ENCODE data around the gene SCUBE3.

Gene SCUBE3

GRCh38 chr6:35259194-35259947 lies 45.6 kb downstream of the SCUBE3 start, which contains the start of gene ZNF76:
Gene ZNF76, plus strand, starts transcription at chr6:35259735. Its CDS starts 21,417 bp downstream, at chr6:35281152.
- no peaks in the 10 kb centered on the region for H3K9me3 Mint-ChIP-seq
- DNase-seq (ENCODE audit: low spot score in 2 of 2) (peak; percentile 86 to 95), ATAC-seq (peak; percentile 90)
- peaks cover 15% of the 10 kb centered on the region for H3K36me3 Mint-ChIP-seq
- peak within 1 kb of the TSS; percentile 94 for H3K27ac Mint-ChIP-seq
- peak within 1 kb of the TSS; percentile 95 for H3K4me3 Mint-ChIP-seq
- H3K4me1 Mint-ChIP-seq: peaks cover 46% of the 10 kb centered on the region

GRCh38 chr6:35259948-35260590 lies 46.3 kb downstream of the SCUBE3 start:
- H3K36me3 Mint-ChIP-seq: peaks cover 15% of the 10 kb centered on the region
- no peaks in the 10 kb centered on the region for H3K9me3 Mint-ChIP-seq
- DNase-seq (ENCODE audit: low spot score in 2 of 2) (peak; percentile 55 to 87), ATAC-seq (peak; percentile 74)
- H3K4me1 Mint-ChIP-seq: peaks cover 48% of the 10 kb centered on the region
- H3K27ac Mint-ChIP-seq: peak overlapping the region; percentile 94
- H3K4me3 Mint-ChIP-seq: peak overlapping the region; percentile 95

GRCh38 chr6:35260591-35261570 lies 47.1 kb downstream of the SCUBE3 start:
- peaks cover 53% of the 10 kb centered on the region for H3K4me1 Mint-ChIP-seq

GRCh38 chr6:35262596-35262995 lies 48.8 kb downstream of the SCUBE3 start:
- Mint-ChIP-seq H3K4me1 (peaks cover 58% of the 10 kb centered on the region), H3K9me3 (no peaks in the 10 kb centered on the region), H3K4me3 (no peak overlapping the region), H3K27ac (peak overlapping the region; percentile 36), H3K36me3 (peaks cover 15% of the 10 kb centered on the region)
- DNase-seq (ENCODE audit: low spot score in 2 of 2): no peak
- ATAC-seq: no peak

More at GRCh38 chr6:35260591-35261570, 47.1 kb downstream of the SCUBE3 start:
- no peaks in the 10 kb centered on the region for H3K9me3 Mint-ChIP-seq
- H3K4me3 Mint-ChIP-seq: peak overlapping the region; percentile 95
- DNase-seq (ENCODE audit: low spot score in 2 of 2) (no peak), ATAC-seq (no peak)
- peak overlapping the region; percentile 94 for H3K27ac Mint-ChIP-seq
- H3K36me3 Mint-ChIP-seq: peaks cover 15% of the 10 kb centered on the region

- DNase-seq (ENCODE audit: low spot score in 2 of 2) (no peak), ATAC-seq (no peak)
- Mint-ChIP-seq H3K4me1 (peaks cover 55% of the 10 kb centered on the region), H3K4me3 (peak overlapping the region; percentile 30), H3K27ac (peak overlapping the region; percentile 73), H3K9me3 (no peaks in the 10 kb centered on the region), H3K36me3 (peaks cover 8% of the 10 kb centered on the region)
Observed at GRCh38 chr6:35264550-35265274, 51.0 kb downstream of the SCUBE3 start.

GRCh38 chr6:35265523-35265922 lies 51.8 kb downstream of the SCUBE3 start:
- peaks cover 49% of the 10 kb centered on the region for H3K4me1 Mint-ChIP-seq
- peaks cover 5% of the 10 kb centered on the region for H3K36me3 Mint-ChIP-seq
- no peaks in the 10 kb centered on the region for H3K9me3 Mint-ChIP-seq
- H3K4me3 Mint-ChIP-seq: no peak overlapping the region
- DNase-seq (ENCODE audit: low spot score in 2 of 2): no peak
- no peak overlapping the region for H3K27ac Mint-ChIP-seq
- ATAC-seq: no peak

- Mint-ChIP-seq H3K4me1 (peaks cover 34% of the 10 kb centered on the region), H3K36me3 (peaks cover 6% of the 10 kb centered on the region), H3K27ac (no peak overlapping the region), H3K9me3 (no peaks in the 10 kb centered on the region), H3K4me3 (no peak overlapping the region)
- no peak for ATAC-seq
- no peak for DNase-seq (ENCODE audit: low spot score in 2 of 2)
Observed at GRCh38 chr6:35267446-35267845, 53.7 kb downstream of the SCUBE3 start.

- ATAC-seq: no peak
- Mint-ChIP-seq H3K9me3 (no peaks in the 10 kb centered on the region), H3K4me3 (no peak overlapping the region), H3K36me3 (peaks cover 6% of the 10 kb centered on the region), H3K27ac (no peak overlapping the region), H3K4me1 (peaks cover 29% of the 10 kb centered on the region)
- DNase-seq (ENCODE audit: low spot score in 2 of 2): no peak
Observed at GRCh38 chr6:35267897-35268296, 54.1 kb downstream of the SCUBE3 start.

- ATAC-seq (no peak), DNase-seq (ENCODE audit: low spot score in 2 of 2) (no peak)
- H3K4me1 Mint-ChIP-seq: peaks cover 14% of the 10 kb centered on the region
- H3K9me3 Mint-ChIP-seq: no peaks in the 10 kb centered on the region
- no peak overlapping the region for H3K27ac Mint-ChIP-seq
- H3K4me3 Mint-ChIP-seq: no peak overlapping the region
- peaks cover 6% of the 10 kb centered on the region for H3K36me3 Mint-ChIP-seq
Observed at GRCh38 chr6:35272005-35272404, 58.2 kb downstream of the SCUBE3 start.

- ATAC-seq (no peak), DNase-seq (ENCODE audit: low spot score in 2 of 2) (no peak)
- H3K9me3 Mint-ChIP-seq: no peaks in the 10 kb centered on the region
- H3K4me3 Mint-ChIP-seq: no peak overlapping the region
- no peak overlapping the region for H3K27ac Mint-ChIP-seq
- H3K36me3 Mint-ChIP-seq: peaks cover 6% of the 10 kb centered on the region
- peaks cover 13% of the 10 kb centered on the region for H3K4me1 Mint-ChIP-seq
Observed at GRCh38 chr6:35273822-35274559, 60.2 kb downstream of the SCUBE3 start.

- ATAC-seq: no peak
Observed at GRCh38 chr6:35275744-35276260, 62.0 kb downstream of the SCUBE3 start.

GRCh38 chr6:35278708-35279107 lies 65.0 kb downstream of the SCUBE3 start:
- ATAC-seq: no peak
- no peak overlapping the region for H3K27ac Mint-ChIP-seq
- H3K36me3 Mint-ChIP-seq: peaks cover 30% of the 10 kb centered on the region
- DNase-seq (ENCODE audit: low spot score in 2 of 2): no peak
- H3K4me1 Mint-ChIP-seq: peaks cover 14% of the 10 kb centered on the region
- no peaks in the 10 kb centered on the region for H3K9me3 Mint-ChIP-seq
- H3K4me3 Mint-ChIP-seq: no peak overlapping the region

More at GRCh38 chr6:35275744-35276260, 62.0 kb downstream of the SCUBE3 start:
- Mint-ChIP-seq H3K36me3 (peaks cover 1% of the 10 kb centered on the region), H3K27ac (no peak overlapping the region), H3K4me3 (no peak overlapping the region), H3K4me1 (peaks cover 14% of the 10 kb centered on the region), H3K9me3 (no peaks in the 10 kb centered on the region)
- no peak for DNase-seq (ENCODE audit: low spot score in 2 of 2)

GRCh38 chr6:35280903-35281302 lies 67.1 kb downstream of the SCUBE3 start:
- DNase-seq (ENCODE audit: low spot score in 2 of 2) (no peak), ATAC-seq (no peak)
- Mint-ChIP-seq H3K27ac (peak overlapping the region; percentile 4), H3K9me3 (no peaks in the 10 kb centered on the region), H3K4me1 (peaks cover 6% of the 10 kb centered on the region), H3K36me3 (peaks cover 52% of the 10 kb centered on the region), H3K4me3 (no peak overlapping the region)

GRCh38 chr6:35282472-35282871 lies 68.7 kb downstream of the SCUBE3 start:
- H3K4me3 Mint-ChIP-seq: no peak overlapping the region
- ATAC-seq (no peak), DNase-seq (ENCODE audit: low spot score in 2 of 2) (no peak)
- H3K4me1 Mint-ChIP-seq: peaks cover 6% of the 10 kb centered on the region
- H3K9me3 Mint-ChIP-seq: no peaks in the 10 kb centered on the region
- peaks cover 68% of the 10 kb centered on the region for H3K36me3 Mint-ChIP-seq
- H3K27ac Mint-ChIP-seq: peak overlapping the region; percentile 26
